Neuron (in vitro differentiated cells): ENCODE results near the gene ALPK3.
"Not testable (repeated sequence)": the region's sequence is repeated elsewhere in the genome, so short reads cannot be mapped to it uniquely, and the experiment has no call there.

Experiments used
- H2AFZ ChIP-seq: one replicate; pipeline ENCODE4 v1.6.1; 2013; ENCODE audit warnings: low read depth, mild to moderate bottlenecking, inconsistent platforms, low read length, moderate library complexity
- H3K27me3 ChIP-seq: one replicate; pipeline ENCODE4 v1.6.1; 2013; ENCODE audit warnings: low read length; ENCODE audit not compliant: insufficient read depth
- H3K36me3 ChIP-seq: one replicate; pipeline ENCODE4 v1.6.1; 2013; ENCODE audit warnings: low read length; ENCODE audit not compliant: insufficient read depth
- H3K4me1 ChIP-seq: one replicate; pipeline ENCODE4 v1.6.1; 2013; ENCODE audit warnings: low read length; ENCODE audit not compliant: insufficient read depth
- H3K4me3 ChIP-seq: 2 replicates; pipeline ENCODE4 v1.5.1; 2013; ENCODE audit warnings: mild to moderate bottlenecking, low read length, moderate library complexity
- H3K9me3 ChIP-seq: one replicate; pipeline ENCODE4 v1.6.1; 2013; ENCODE audit warnings: low read length

ALPK3 gene

GRCh38 chr15:84863565-84864443 is 46.6 kb downstream of the ALPK3 start:
- H3K27me3 ChIP-seq, result no peaks in the 10 kb centered on the region
- H3K4me3 ChIP-seq, result no peak overlapping the region
- H2AFZ ChIP-seq, result no peak overlapping the region
- no peaks in the 10 kb centered on the region for H3K9me3 ChIP-seq
- H3K36me3 ChIP-seq, result no peaks in the 10 kb centered on the region
- no peaks in the 10 kb centered on the region for H3K4me1 ChIP-seq

DNA sequence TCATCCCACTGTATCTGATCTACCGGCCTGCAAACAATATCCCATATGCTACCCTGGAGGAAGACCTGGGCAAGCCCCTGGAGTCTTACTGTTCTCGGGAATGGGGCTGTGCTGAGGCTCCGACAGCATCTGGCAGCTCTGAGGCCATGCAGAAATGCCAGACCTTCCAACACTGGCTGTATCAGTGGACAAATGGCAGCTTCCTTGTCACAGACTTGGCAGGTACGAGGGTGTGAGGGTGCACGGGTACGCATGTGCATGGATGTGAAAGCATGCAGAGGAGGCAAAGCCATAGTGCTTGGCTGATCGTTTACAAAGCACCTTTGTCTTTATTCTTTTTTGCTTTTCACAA is 47.3 kb downstream of the ALPK3 start:
- Histone ChIP-seq H3K27me3 (no peaks in the 10 kb centered on the region), H3K4me3 (no peak overlapping the region), H3K4me1 (no peaks in the 10 kb centered on the region), H3K36me3 (no peaks in the 10 kb centered on the region), H2AFZ (no peak overlapping the region), H3K9me3 (no peaks in the 10 kb centered on the region)

GRCh38 chr15:84865074-84865569 is 48.0 kb downstream of the ALPK3 start:
- no peaks in the 10 kb centered on the region for H3K4me1 ChIP-seq
- no peaks in the 10 kb centered on the region for H3K9me3 ChIP-seq
- no peak overlapping the region for H3K4me3 ChIP-seq
- H3K27me3 ChIP-seq, result no peaks in the 10 kb centered on the region
- no peaks in the 10 kb centered on the region for H3K36me3 ChIP-seq
- no peak overlapping the region for H2AFZ ChIP-seq

DNA sequence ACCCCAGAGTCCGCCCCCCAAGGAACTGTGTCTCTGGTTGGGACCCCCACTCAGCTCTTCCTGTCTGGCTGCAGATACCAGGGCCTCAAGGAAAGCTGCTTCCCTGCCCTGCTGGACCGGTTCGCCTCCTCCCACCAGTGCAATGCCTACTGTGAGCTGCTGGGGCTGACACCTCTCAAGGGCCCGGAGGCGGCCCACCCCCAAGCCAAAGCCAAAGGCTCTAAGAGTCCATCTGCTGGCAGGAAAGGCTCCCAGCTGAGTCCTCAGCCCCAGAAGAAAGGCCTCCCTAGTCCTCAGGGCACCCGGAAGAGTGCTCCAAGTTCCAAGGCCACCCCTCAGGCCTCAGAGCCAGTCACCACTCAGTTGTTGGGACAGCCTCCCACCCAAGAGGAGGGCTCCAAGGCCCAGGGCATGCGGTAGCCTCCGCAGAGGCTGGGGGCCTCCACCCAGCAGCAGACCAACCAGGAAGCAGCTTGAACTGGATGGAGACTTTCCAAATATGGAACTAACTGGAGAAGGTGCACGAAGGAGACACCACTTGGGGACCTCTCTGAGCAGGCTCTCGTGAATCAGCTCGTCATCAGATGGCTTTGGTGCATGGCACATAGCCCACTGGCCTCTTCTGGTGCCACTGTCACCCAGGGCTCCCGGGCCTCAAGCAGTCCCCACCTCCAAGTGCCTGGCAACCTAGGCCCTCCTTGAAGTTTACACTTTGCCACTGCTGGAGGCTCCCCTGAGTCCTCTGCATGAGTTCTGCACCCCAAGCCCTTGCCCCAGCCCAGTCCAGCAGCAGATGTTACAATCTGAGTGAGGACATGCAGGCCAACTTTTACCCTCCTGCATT is 51.1 kb downstream of the ALPK3 start:
- no peaks in the 10 kb centered on the region for H3K36me3 ChIP-seq
- H3K4me3 ChIP-seq, result no peak overlapping the region
- no peaks in the 10 kb centered on the region for H3K9me3 ChIP-seq
- no peaks in the 10 kb centered on the region for H3K4me1 ChIP-seq
- no peak overlapping the region for H2AFZ ChIP-seq
- H3K27me3 ChIP-seq, result no peaks in the 10 kb centered on the region

- H3K36me3 ChIP-seq, result no peaks in the 10 kb centered on the region
- no peak overlapping the region for H3K4me3 ChIP-seq
These were observed 52.4 kb downstream of the ALPK3 start for GRCh38 chr15:84869510-84869909.

GRCh38 chr15:84871428-84871985 is 54.4 kb downstream of the ALPK3 start:
- Histone ChIP-seq H3K4me1 (peaks cover 18% of the 10 kb centered on the region), H3K27me3 (no peaks in the 10 kb centered on the region), H2AFZ (no peak overlapping the region), H3K9me3 (no peaks in the 10 kb centered on the region), H3K36me3 (no peaks in the 10 kb centered on the region), H3K4me3 (no peak overlapping the region)

More at GRCh38 chr15:84869510-84869909, 52.4 kb downstream of the ALPK3 start:
- no peak overlapping the region for H2AFZ ChIP-seq
- H3K9me3 ChIP-seq, result no peaks in the 10 kb centered on the region
- H3K4me1 ChIP-seq, result peaks cover 4% of the 10 kb centered on the region
- no peaks in the 10 kb centered on the region for H3K27me3 ChIP-seq

GRCh38 chr15:84872009-84872910 is 55.1 kb downstream of the ALPK3 start:
- Histone ChIP-seq H3K9me3 (no peaks in the 10 kb centered on the region), H3K36me3 (no peaks in the 10 kb centered on the region), H3K27me3 (no peaks in the 10 kb centered on the region), H3K4me1 (peaks cover 18% of the 10 kb centered on the region), H2AFZ (no peak overlapping the region), H3K4me3 (no peak overlapping the region)

DNA sequence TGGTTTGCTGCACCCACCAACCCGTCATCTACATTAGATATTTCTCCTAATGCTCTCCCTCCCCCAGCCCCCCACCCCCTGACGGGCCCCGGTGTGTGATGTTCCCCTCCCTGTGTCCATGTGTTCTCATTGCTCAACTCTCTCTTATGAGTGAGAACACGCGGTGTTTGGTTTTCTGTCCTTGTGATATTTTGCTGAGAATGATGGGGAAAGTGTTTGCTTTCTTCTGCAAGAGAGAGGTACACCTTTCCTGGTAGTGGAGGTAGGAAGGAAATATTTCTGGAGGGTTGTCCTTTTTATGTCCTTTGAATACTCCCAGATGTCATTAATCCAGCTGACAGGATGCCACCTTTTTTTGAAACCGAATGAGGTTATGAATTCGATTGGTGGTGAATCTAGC is 56.8 kb downstream of the ALPK3 start:
- no peaks in the 10 kb centered on the region for H3K9me3 ChIP-seq
- no peak overlapping the region for H3K4me3 ChIP-seq
- H2AFZ ChIP-seq, result no peak overlapping the region
- no peaks in the 10 kb centered on the region for H3K36me3 ChIP-seq
- no peaks in the 10 kb centered on the region for H3K27me3 ChIP-seq
- peaks cover 18% of the 10 kb centered on the region for H3K4me1 ChIP-seq

DNA sequence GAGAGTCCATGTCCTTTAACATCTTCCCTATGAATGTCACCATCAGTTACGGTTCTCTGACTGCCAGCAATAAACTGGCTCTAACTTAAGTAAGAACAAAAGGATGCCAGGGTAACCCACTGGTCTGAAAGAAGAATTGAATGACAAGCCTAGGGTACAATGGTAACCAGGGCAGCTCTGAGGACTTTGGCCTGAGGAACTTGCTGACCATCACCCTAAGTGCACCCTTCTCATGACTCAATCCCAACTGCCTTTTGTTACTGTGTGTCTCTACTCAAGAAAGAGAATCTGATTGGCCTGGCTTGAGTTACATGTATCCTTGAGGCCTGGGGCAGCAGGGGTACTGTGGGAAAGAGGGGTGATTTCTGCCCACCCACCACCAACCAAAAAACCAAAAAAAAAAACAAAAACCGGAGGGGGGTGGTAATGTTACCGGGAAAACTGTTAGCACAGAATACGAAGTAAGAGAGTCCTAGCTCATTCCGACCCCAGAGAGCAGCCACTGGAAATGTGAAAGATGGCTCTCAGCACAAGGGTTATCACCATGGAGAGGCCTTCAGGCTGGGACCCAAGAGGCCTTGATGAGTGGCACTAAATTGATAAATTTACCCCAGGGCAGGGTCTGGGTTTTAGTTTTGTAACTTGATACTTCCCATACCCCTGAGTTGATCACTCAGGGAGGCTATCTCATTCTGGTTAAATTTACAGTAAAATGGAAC is 58.0 kb downstream of the ALPK3 start:
- H2AFZ ChIP-seq, result no peak overlapping the region
- no peaks in the 10 kb centered on the region for H3K27me3 ChIP-seq
- H3K9me3 ChIP-seq, result no peaks in the 10 kb centered on the region

DNA sequence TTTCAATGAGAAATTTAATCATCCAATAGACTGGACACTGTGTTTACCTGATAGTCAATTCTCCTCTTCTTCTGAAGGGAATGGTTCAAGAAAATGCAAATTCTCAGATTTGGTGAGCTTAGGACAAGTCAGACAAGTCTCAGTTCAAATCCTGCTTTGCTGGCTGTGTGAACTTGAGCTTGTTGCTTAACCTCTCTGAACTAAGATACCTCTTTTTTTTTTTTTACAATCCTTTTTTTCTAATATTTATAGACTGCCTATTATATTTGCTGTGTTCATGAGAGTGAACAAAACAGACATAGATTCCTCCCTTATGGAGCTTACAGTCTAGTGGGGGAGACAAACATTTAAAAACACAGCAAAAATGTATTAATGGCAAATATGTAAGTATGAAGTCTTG is 59.1 kb downstream of the ALPK3 start:
- H3K4me1 ChIP-seq, result peaks cover 18% of the 10 kb centered on the region
- no peaks in the 10 kb centered on the region for H3K27me3 ChIP-seq
- no peaks in the 10 kb centered on the region for H3K9me3 ChIP-seq
- H2AFZ ChIP-seq, result no peak overlapping the region
- H3K4me3 ChIP-seq, result no peak overlapping the region
- no peaks in the 10 kb centered on the region for H3K36me3 ChIP-seq

More for the DNA sequence above, 58.0 kb downstream of the ALPK3 start:
- no peak overlapping the region for H3K4me3 ChIP-seq
- peaks cover 18% of the 10 kb centered on the region for H3K4me1 ChIP-seq
- no peaks in the 10 kb centered on the region for H3K36me3 ChIP-seq

DNA sequence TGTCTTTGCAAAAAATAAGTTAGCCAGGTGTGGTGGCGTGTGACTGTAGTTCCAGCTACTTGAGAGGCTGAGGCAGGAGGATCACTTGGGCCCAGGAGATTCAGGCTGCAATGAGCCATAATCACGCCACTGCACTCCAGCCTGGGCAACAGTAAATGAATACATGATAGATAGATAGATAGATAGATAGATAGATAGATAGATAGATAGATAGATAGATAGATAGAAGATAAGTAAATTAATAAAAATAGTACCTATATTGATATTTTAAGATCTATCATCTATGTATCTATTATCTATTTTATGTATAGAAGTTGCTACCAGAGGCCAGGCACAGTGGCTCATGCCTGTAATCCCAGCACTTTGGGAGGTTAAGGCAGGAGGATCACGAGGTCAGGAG is 60.5 kb downstream of the ALPK3 start:
- peaks cover 18% of the 10 kb centered on the region for H3K4me1 ChIP-seq
- H3K27me3 ChIP-seq, H2AFZ ChIP-seq, H3K9me3 ChIP-seq, H3K4me3 ChIP-seq, H3K36me3 ChIP-seq: not testable (repeated sequence)

DNA sequence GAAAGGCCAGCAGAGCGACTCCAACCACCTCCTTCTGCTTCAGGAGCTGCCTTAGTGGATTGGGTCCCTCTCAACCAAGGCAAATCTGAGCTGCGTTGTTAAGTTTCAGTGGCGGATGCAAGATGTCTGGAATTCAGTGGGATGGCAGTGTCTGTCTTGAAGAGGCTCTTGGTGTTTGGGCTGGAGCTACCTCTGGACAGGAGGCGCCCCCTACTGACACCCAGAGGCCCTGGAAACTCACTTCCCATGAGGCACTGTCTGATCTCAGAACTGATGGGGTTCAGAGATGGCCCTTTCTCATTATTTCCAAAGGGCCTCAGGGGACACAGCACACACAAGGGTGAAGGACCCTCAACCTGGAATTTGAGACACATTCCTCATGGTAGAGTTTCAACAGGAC is 61.3 kb downstream of the ALPK3 start:
- Histone ChIP-seq H3K9me3 (no peaks in the 10 kb centered on the region), H3K36me3 (no peaks in the 10 kb centered on the region), H2AFZ (no peak overlapping the region), H3K4me3 (no peak overlapping the region), H3K4me1 (peaks cover 18% of the 10 kb centered on the region), H3K27me3 (peaks cover 3% of the 10 kb centered on the region)
